ENCODE results near the gene GTF2E1.
"Not testable (repeated sequence)": the region's sequence is repeated elsewhere in the genome, so short reads cannot be mapped to it uniquely, and the experiment has no call there.

Gene GTF2E1

GRCh38 chr3:120710369-120710768 lies 32.2 kb upstream of the GTF2E1 start:
- Histone ChIP-seq H3K4me1 (ENCODE audit: control insufficient read depth, low read length) (peaks cover 15% of the 10 kb centered on the region), H3K27ac (ENCODE audit: low read depth, low read length) (no peak overlapping the region), H4K20me1 (ENCODE audit: control insufficient read depth, insufficient read depth, low read depth, low read length) (no peaks in the 10 kb centered on the region), H3F3A (ENCODE audit: control insufficient read depth, insufficient read depth) (no peaks in the 10 kb centered on the region), H3K79me2 (ENCODE audit: control insufficient read depth, low read length) (no peaks in the 10 kb centered on the region), H3K36me3 (ENCODE audit: control insufficient read depth, low read length) (peaks cover 6% of the 10 kb centered on the region), H3K9me2 (replicated peaks; ENCODE audit: control insufficient read depth, low read length) (no peaks in the 10 kb centered on the region), H3K4me3 (ENCODE audit: low read length) (no peak overlapping the region), H3K9me3 (ENCODE audit: control insufficient read depth, insufficient read depth, low read length) (no peaks in the 10 kb centered on the region), H3K27me3 (ENCODE audit: control insufficient read depth, low read length) (no peaks in the 10 kb centered on the region), H3K4me2 (ENCODE audit: low read length) (no peak overlapping the region)
- no peak for TF ChIP-seq EZH2phosphoT487 (IDR thresholded peaks at IDR 0.05; ENCODE audit: borderline replicate concordance, low read length)
- TF ChIP-seq, protein P1, sequence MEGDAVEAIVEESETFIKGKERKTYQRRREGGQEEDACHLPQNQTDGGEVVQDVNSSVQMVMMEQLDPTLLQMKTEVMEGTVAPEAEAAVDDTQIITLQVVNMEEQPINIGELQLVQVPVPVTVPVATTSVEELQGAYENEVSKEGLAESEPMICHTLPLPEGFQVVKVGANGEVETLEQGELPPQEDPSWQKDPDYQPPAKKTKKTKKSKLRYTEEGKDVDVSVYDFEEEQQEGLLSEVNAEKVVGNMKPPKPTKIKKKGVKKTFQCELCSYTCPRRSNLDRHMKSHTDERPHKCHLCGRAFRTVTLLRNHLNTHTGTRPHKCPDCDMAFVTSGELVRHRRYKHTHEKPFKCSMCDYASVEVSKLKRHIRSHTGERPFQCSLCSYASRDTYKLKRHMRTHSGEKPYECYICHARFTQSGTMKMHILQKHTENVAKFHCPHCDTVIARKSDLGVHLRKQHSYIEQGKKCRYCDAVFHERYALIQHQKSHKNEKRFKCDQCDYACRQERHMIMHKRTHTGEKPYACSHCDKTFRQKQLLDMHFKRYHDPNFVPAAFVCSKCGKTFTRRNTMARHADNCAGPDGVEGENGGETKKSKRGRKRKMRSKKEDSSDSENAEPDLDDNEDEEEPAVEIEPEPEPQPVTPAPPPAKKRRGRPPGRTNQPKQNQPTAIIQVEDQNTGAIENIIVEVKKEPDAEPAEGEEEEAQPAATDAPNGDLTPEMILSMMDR (IDR thresholded peaks at IDR 0.05; ENCODE audit: low read depth, low read length, poor library complexity, severe bottlenecking): no peak

DNA sequence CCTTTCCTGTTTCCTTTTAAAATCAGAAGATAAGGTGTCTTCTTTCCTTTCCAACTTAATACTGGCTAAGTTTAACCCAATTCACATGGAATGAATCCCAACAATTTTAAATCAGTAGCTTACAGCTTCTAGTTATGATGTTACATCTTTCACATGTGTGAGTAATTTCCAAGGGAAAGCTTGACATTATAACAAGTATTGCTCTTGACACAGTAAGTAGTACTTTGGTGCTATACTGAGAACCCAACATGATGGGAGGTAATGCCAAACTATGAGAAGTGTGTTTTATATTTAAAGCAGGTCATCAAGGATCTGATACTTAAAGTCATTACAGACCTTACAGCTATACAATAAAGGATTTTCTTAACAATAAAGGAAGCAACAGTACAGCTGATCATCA lies 29.3 kb upstream of the GTF2E1 start:
- Histone ChIP-seq H3K9me2 (replicated peaks; ENCODE audit: control insufficient read depth, low read length) (no peaks in the 10 kb centered on the region), H3K4me1 (ENCODE audit: control insufficient read depth, low read length) (peaks cover 10% of the 10 kb centered on the region), H3K79me2 (ENCODE audit: control insufficient read depth, low read length) (peaks cover 6% of the 10 kb centered on the region), H3K4me3 (ENCODE audit: low read length) (no peak overlapping the region), H3F3A (ENCODE audit: control insufficient read depth, insufficient read depth) (no peaks in the 10 kb centered on the region), H3K9me3 (ENCODE audit: control insufficient read depth, insufficient read depth, low read length) (no peaks in the 10 kb centered on the region), H3K27ac (ENCODE audit: low read depth, low read length) (no peak overlapping the region), H3K4me2 (ENCODE audit: low read length) (no peak overlapping the region), H4K20me1 (ENCODE audit: control insufficient read depth, insufficient read depth, low read depth, low read length) (no peaks in the 10 kb centered on the region), H3K36me3 (ENCODE audit: control insufficient read depth, low read length) (peaks cover 3% of the 10 kb centered on the region), H3K27me3 (ENCODE audit: control insufficient read depth, low read length) (no peaks in the 10 kb centered on the region)
- TF ChIP-seq EZH2phosphoT487 (IDR thresholded peaks at IDR 0.05; ENCODE audit: borderline replicate concordance, low read length): no peak
- TF ChIP-seq, protein P1 (IDR thresholded peaks at IDR 0.05; ENCODE audit: low read depth, low read length, poor library complexity, severe bottlenecking): no peak

GRCh38 chr3:120719167-120719834 lies 23.2 kb upstream of the GTF2E1 start:
- not testable (repeated sequence) for H3K4me2 ChIP-seq (ENCODE audit: low read length); H3K36me3 ChIP-seq (ENCODE audit: control insufficient read depth, low read length); H3K4me3 ChIP-seq (ENCODE audit: low read length); H4K20me1 ChIP-seq (ENCODE audit: control insufficient read depth, insufficient read depth, low read depth, low read length); H3F3A ChIP-seq (ENCODE audit: control insufficient read depth, insufficient read depth); H3K9me3 ChIP-seq (ENCODE audit: control insufficient read depth, insufficient read depth, low read length); H3K4me1 ChIP-seq (ENCODE audit: control insufficient read depth, low read length); H3K27ac ChIP-seq (ENCODE audit: low read depth, low read length); H3K27me3 ChIP-seq (ENCODE audit: control insufficient read depth, low read length); H3K9me2 ChIP-seq (replicated peaks; ENCODE audit: control insufficient read depth, low read length)
- H3K79me2 ChIP-seq (ENCODE audit: control insufficient read depth, low read length): peaks cover 17% of the 10 kb centered on the region

- Histone ChIP-seq H3K9me3 (ENCODE audit: control insufficient read depth, insufficient read depth, low read length) (no peaks in the 10 kb centered on the region), H3K4me2 (ENCODE audit: low read length) (no peak overlapping the region), H3K79me2 (ENCODE audit: control insufficient read depth, low read length) (no peaks in the 10 kb centered on the region), H3K9me2 (replicated peaks; ENCODE audit: control insufficient read depth, low read length) (no peaks in the 10 kb centered on the region), H4K20me1 (ENCODE audit: control insufficient read depth, insufficient read depth, low read depth, low read length) (no peaks in the 10 kb centered on the region), H3K36me3 (ENCODE audit: control insufficient read depth, low read length) (peaks cover 12% of the 10 kb centered on the region), H3K27me3 (ENCODE audit: control insufficient read depth, low read length) (no peaks in the 10 kb centered on the region), H3F3A (ENCODE audit: control insufficient read depth, insufficient read depth) (0 out of 2 replicates have a peak, but pooled peaks cover 2% of the 10 kb centered on the region), H3K4me3 (ENCODE audit: low read length) (no peak overlapping the region), H3K27ac (ENCODE audit: low read depth, low read length) (no peak overlapping the region), H3K4me1 (ENCODE audit: control insufficient read depth, low read length) (no peaks in the 10 kb centered on the region)
- TF ChIP-seq, protein P1 (IDR thresholded peaks at IDR 0.05; ENCODE audit: low read depth, low read length, poor library complexity, severe bottlenecking): no peak
- TF ChIP-seq EZH2phosphoT487 (IDR thresholded peaks at IDR 0.05; ENCODE audit: borderline replicate concordance, low read length): no peak
Observed at GRCh38 chr3:120726791-120727190, 15.8 kb upstream of the GTF2E1 start.
